Coronary artery (tissue), 2 donors: ENCODE results near the gene INTS1.

Experiments used
- DNase-seq: peaks from one replicate; pipeline ENCODE4 v3.0.0-alpha.2; 2017; ENCODE audit warnings: low spot score
- H3K27ac ChIP-seq, 2 donors: fragments of 200-600 bp; sonication (generic); one replicate each; pipeline ENCODE4 v1.5.1; 2016 to 2019
- H3K4me3 ChIP-seq: fragments of 200-600 bp; sonication (generic); 2 replicates; pipeline ENCODE4 v1.5.1; 2016; ENCODE audit warnings: mild to moderate bottlenecking, moderate library complexity
- CTCF ChIP-seq: fragments of 200-600 bp; sonication (generic); IDR thresholded peaks from one replicate; pipeline ENCODE4 v1.5.1; 2019; ENCODE audit warnings: antibody characterized with exemption

The INTS1 gene

DNA sequence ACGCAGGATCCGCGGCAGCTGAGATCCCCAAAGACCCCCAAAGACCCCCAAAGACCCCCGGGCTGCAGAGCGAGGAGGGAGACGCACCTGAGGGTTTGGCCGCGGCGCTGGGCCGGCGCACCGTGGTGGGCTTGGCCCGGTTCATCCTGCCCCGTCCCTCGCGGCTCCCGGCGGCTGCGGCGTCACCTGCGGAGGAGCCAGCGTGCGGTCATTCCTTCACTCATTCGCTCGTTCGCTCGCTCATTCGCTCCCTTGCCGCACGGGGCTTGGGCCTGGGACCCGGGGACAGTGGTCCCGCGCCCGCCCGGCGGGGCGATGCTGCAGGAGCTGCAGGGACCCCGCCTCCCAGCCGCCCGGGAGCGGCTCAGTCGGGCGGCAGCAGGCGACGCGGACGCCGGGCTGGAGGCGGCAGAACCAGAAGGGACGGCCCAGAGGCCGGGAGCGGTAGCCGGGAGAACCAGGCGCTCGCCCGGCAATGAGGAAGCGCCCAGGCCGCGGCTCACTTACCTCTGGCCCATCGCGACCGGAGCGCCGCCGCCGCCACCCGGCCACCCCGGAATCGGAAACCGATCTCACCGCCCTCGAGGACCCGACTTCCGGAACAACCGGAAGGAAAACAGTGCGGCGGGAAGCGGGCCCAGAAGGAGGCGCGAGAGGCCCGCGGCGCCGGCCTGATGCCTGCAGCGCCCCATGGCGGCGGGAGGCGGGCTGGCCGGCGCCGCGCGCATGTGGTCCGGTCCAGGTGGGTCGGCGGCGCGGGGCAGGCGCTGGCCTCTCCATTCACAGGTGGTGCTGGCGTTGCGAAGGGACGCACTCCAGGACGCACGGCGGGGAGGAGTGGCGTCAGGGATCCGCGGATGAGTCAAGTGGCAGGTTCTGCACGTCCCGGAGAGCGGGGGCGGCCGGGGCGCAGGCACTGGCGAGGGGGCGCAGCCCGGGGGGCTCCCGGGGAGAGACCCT, at the start of gene INTS1:
Gene INTS1, minus strand, starts transcription at position 574 of the 960 bp plus-strand sequence. Its CDS starts 429 bp downstream, at position 145.
- peak; percentile 87 for TF ChIP-seq CTCF
- peak within 1 kb of the TSS; percentile 56 to 66 for H3K27ac ChIP-seq
- peak; percentile 88 for DNase-seq
- H3K4me3 ChIP-seq, result peak within 1 kb of the TSS; percentile 92

- no peak overlapping the region for H3K27ac ChIP-seq
- H3K4me3 ChIP-seq, result no peak overlapping the region
- no peak for TF ChIP-seq CTCF
- no peak for DNase-seq
These were observed 49.5 kb upstream of the INTS1 start for GRCh38 chr7:1553512-1554210.

GRCh38 chr7:1552200-1552599, 48.0 kb upstream of the INTS1 start:
- Histone ChIP-seq H3K27ac (no peak overlapping the region), H3K4me3 (no peak overlapping the region)
- no peak for TF ChIP-seq CTCF
- DNase-seq, result no peak

GRCh38 chr7:1550846-1551155, 46.6 kb upstream of the INTS1 start:
- DNase-seq, result no peak
- no peak overlapping the region for H3K27ac ChIP-seq
- H3K4me3 ChIP-seq, result no peak overlapping the region
- no peak for TF ChIP-seq CTCF

- peak; percentile 73 for DNase-seq
- no peak for TF ChIP-seq CTCF
- Histone ChIP-seq H3K4me3 (no peak overlapping the region), H3K27ac (no peak overlapping the region)
These were observed 46.0 kb upstream of the INTS1 start for GRCh38 chr7:1550005-1550845.

DNA sequence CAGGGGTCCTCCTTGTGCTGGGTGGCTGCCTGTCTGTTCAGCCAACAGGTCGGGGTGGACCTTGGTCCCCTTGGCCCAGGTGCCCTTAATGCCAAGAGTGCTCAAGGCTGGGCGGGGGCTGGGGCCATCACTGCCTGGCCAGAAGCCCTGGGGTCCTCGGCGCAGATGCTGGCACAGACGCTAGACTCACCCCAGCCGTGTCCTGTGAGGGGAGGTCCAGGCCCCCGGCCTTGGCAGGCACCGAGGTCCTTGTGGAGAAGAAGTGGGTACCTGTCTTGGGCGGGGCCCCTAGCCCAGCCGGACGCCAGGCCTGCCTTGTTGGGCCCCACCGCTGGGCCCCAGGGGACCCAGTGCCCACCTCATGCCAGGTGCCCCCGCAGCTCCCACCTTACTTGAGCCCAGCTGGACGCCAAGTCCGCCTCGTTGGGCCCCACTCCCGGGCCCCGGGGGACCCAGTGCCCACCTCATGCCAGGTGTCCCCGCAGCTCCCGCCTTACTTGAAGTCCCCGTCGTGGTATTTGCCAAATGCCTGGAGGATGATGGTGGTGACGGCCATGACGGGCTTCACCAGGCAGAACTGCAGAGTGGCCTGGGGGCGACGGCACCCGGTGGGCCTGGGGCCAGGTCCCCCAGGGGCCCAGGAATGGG, 45.3 kb upstream of the INTS1 start:
- H3K27ac ChIP-seq, result no peak overlapping the region
- H3K4me3 ChIP-seq, result no peak overlapping the region
- no peak for TF ChIP-seq CTCF
- peak; percentile 70 for DNase-seq
